K562 (cell line): Measurements from ENCODE around the gene ZNF821. TPM values are rescaled to one million over a fixed set of nuclear protein-coding genes. Genes with fewer than 3 reads are reported as not detected.

Experiments
- BRF2 ChIP-seq: IDR thresholded peaks from 3 replicates; pipeline ENCODE4 v1.6.1; 2011; ENCODE audit warnings: borderline replicate concordance, mild to moderate bottlenecking; ENCODE audit not compliant: insufficient read length, insufficient read depth
- EZH2 ChIP-seq: IDR thresholded peaks from 2 replicates; pipeline ENCODE4 v1.6.1; 2012; ENCODE audit warnings: low read depth, mild to moderate bottlenecking, inconsistent platforms, low read length, borderline replicate concordance
- FOXO4 ChIP-seq: fragments of 450-650 bp; formaldehyde crosslinking; IDR thresholded peaks from 2 replicates; pipeline ENCODE4 v1.4.0; 2020; ENCODE audit warnings: mild to moderate bottlenecking, moderate library complexity
- GABPB2 ChIP-seq: fragments of 250-450 bp; sonication (Bioruptor Pico); conservative IDR thresholded peaks from 2 replicates; pipeline ENCODE4 v1.5.1; 2021; ENCODE audit warnings: mild to moderate bottlenecking
- MGA ChIP-seq: fragments of 450-650 bp; IDR thresholded peaks from 2 replicates; pipeline ENCODE4 v1.6.1; 2016; ENCODE audit warnings: mild to moderate bottlenecking, moderate library complexity
- NCOA4 ChIP-seq: fragments of 450-650 bp; IDR thresholded peaks from 2 replicates; pipeline ENCODE4 v1.6.1; 2018; ENCODE audit warnings: mild to moderate bottlenecking; ENCODE audit not compliant: partially characterized antibody
- NEUROD1 ChIP-seq: fragments of 150-350 bp; IDR thresholded peaks from 2 replicates; pipeline ENCODE4 v1.6.1; 2014; ENCODE audit warnings: borderline replicate concordance, low read length, low read depth; ENCODE audit not compliant: partially characterized antibody
- PHF21A ChIP-seq: fragments of 450-650 bp; IDR thresholded peaks from 2 replicates; pipeline ENCODE4 v1.6.1; 2017; ENCODE audit warnings: low read depth, borderline replicate concordance
- POLR2AphosphoS5 ChIP-seq: IDR thresholded peaks from 2 replicates; pipeline ENCODE4 v1.6.1; 2011; ENCODE audit warnings: mild to moderate bottlenecking, low read depth, low read length, moderate library complexity; ENCODE audit not compliant: control insufficient read depth, insufficient read depth
- ZBTB2 ChIP-seq: fragments of 450-650 bp; IDR thresholded peaks from 2 replicates; pipeline ENCODE4 v1.6.1; 2016; ENCODE audit warnings: antibody characterized with exemption
- ZFX ChIP-seq: sonication (generic); formaldehyde crosslinking; IDR thresholded peaks from 2 replicates; pipeline ENCODE4 v1.8.0; 2022; ENCODE audit warnings: mild to moderate bottlenecking, missing genetic modification reagents, moderate library complexity
- polyA plus RNA-seq, 8 experiments: library from polyadenylated mRNA; depleted of rRNA in 4 of 8; stranded (reverse) in 5 of 8; unstranded in 3 of 8; fragments of >200 nt; fragmentation: Nextera tagmentation in 2 of 8; fragmentation: Illumina TruSeq in 1 of 8; extraction: Ambion mirVana in 2 of 8; extraction: Trizol in 1 of 8; gene quantifications; 2 replicates each; pipeline versions ENCODE4 v1.2.1 to v1.2.3, GENCODE V29; 2011 to 2014; ENCODE audit warnings: inconsistent platforms in 1 of 8, missing spikeins in 1 of 8
- total RNA-seq, 7 experiments: library from RNA; depleted of rRNA in 6 of 7; stranded (reverse); fragments of >200 nt in 6 of 7; fragmentation: Illumina TruSeq in 2 of 7; extraction: Trizol in 2 of 7; gene quantifications; 2 replicates each; pipeline versions ENCODE4 v1.2.1 to v1.2.3, GENCODE V29; 2011 to 2021; ENCODE audit warnings: low replicate concordance in 1 of 7

The ZNF821 gene
- total and polyA plus RNA-seq, 9 of the 15 experiments (the other 6 are each of a cell fraction or from before 2014, with no cell fraction given), result 0.38 to 5.6 (median 3.6) TPM

GRCh38 chr16:71894921-71895678 lies 11.1 kb upstream of the ZNF821 start, which contains the start of gene IST1 (continued):
- TF ChIP-seq MGA (peak; percentile 87), FOXO4 (CRISPR knock-in tag) (no peak), BRF2 (no peak), POLR2AphosphoS5 (peak; percentile 88), GABPB2 (CRISPR knock-in tag) (no peak), PHF21A (peak; percentile 82; the same call in 1 of the 2 replicates), ZBTB2 (peak; percentile 83; the same call in 1 of the 2 replicates), ZFX (CRISPR knock-in tag) (peak; percentile 76), NCOA4 (no peak), EZH2 (no peak), NEUROD1 (peak; percentile 74)
